Measurements from ENCODE around the gene ARSI.

DNA sequence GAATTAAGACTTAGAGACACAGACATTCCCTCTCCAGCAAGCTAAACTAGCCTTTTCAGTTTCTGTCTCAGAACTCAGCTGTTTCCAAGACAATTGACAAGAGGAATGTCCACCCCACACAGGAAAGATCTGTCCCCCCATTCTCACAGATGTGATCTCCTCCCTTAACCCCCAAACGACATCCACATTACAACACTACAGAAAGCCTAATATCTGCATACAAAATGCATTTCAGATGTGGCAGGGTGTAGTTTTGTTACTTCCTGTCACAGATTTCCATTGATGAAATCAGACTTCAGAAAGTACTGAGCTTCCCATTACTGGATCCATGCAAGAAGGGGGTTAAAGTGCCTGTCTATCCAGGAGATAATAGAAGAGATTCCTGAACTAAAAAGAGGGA, 2.9 kb upstream of the ARSI start:
- no peak for TF ChIP-seq EZH2phosphoT487 (IDR thresholded peaks at IDR 0.05; ENCODE audit: borderline replicate concordance, low read depth, low read length)
- TF ChIP-seq, protein P1, sequence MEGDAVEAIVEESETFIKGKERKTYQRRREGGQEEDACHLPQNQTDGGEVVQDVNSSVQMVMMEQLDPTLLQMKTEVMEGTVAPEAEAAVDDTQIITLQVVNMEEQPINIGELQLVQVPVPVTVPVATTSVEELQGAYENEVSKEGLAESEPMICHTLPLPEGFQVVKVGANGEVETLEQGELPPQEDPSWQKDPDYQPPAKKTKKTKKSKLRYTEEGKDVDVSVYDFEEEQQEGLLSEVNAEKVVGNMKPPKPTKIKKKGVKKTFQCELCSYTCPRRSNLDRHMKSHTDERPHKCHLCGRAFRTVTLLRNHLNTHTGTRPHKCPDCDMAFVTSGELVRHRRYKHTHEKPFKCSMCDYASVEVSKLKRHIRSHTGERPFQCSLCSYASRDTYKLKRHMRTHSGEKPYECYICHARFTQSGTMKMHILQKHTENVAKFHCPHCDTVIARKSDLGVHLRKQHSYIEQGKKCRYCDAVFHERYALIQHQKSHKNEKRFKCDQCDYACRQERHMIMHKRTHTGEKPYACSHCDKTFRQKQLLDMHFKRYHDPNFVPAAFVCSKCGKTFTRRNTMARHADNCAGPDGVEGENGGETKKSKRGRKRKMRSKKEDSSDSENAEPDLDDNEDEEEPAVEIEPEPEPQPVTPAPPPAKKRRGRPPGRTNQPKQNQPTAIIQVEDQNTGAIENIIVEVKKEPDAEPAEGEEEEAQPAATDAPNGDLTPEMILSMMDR (conservative IDR thresholded peaks at IDR 0.05; ENCODE audit: low read length): no peak

All from OCI-LY7 (cell line).